LoVo (cell line): ENCODE results near the gene PRKCQ.

Experiments used
- DNase-seq: peaks from one replicate; pipeline ENCODE4 v3.0.0-alpha.2; 2016; ENCODE audit warnings: low spot score

PRKCQ gene

GRCh38 chr10:6406220-6407033 is 173.6 kb downstream of the PRKCQ start:
- peak; percentile 40 for DNase-seq

- no peak for DNase-seq
Measured at GRCh38 chr10:6405713-6406112, 174.4 kb downstream of the PRKCQ start.

GRCh38 chr10:6404127-6405072 is 175.7 kb downstream of the PRKCQ start:
- DNase-seq, result no peak

- DNase-seq, result no peak
Measured at GRCh38 chr10:6402960-6403359, 177.1 kb downstream of the PRKCQ start.

- no peak for DNase-seq
Measured at GRCh38 chr10:6402349-6402709, 177.7 kb downstream of the PRKCQ start.

- peak; percentile 84 for DNase-seq
Measured at GRCh38 chr10:6401558-6402348, 178.3 kb downstream of the PRKCQ start.

GRCh38 chr10:6400821-6401465 is 179.1 kb downstream of the PRKCQ start:
- no peak for DNase-seq

GRCh38 chr10:6400331-6400730 is 179.7 kb downstream of the PRKCQ start:
- no peak for DNase-seq

GRCh38 chr10:6399879-6400278 is 180.2 kb downstream of the PRKCQ start:
- DNase-seq, result no peak

GRCh38 chr10:6399231-6399741 is 180.8 kb downstream of the PRKCQ start:
- peak; percentile 5 for DNase-seq

- no peak for DNase-seq
Measured at GRCh38 chr10:6398399-6398798, 181.7 kb downstream of the PRKCQ start.

- no peak for DNase-seq
Measured at GRCh38 chr10:6396652-6397051, 183.4 kb downstream of the PRKCQ start.

- no peak for DNase-seq
Measured at GRCh38 chr10:6396226-6396625, 183.8 kb downstream of the PRKCQ start.

- no peak for DNase-seq
Measured at GRCh38 chr10:6395606-6396005, 184.5 kb downstream of the PRKCQ start.

GRCh38 chr10:6394084-6394483 is 186.0 kb downstream of the PRKCQ start:
- no peak for DNase-seq

GRCh38 chr10:6393168-6393567 is 186.9 kb downstream of the PRKCQ start:
- DNase-seq, result no peak

- no peak for DNase-seq
Measured at GRCh38 chr10:6390213-6390845, 189.7 kb downstream of the PRKCQ start.

GRCh38 chr10:6388261-6388893 is 191.7 kb downstream of the PRKCQ start:
- no peak for DNase-seq

- no peak for DNase-seq
Measured at GRCh38 chr10:6386960-6387359, 193.1 kb downstream of the PRKCQ start.

GRCh38 chr10:6386346-6386745 is 193.7 kb downstream of the PRKCQ start:
- DNase-seq, result no peak

- no peak for DNase-seq
Measured at GRCh38 chr10:6385665-6386064, 194.4 kb downstream of the PRKCQ start.
